Measurements from ENCODE around the gene ATG4B. TPM values are rescaled to one million over a fixed set of nuclear protein-coding genes. Genes with fewer than 3 reads are reported as not detected.

ATG4B gene
- total RNA-seq, 1 donor from 2014 or later = 62.7 TPM

- no peaks in the 10 kb centered on the region for H3K27me3 ChIP-seq (ENCODE audit: low read depth)
- intact Hi-C loops (cut with DNase I) = no loop called here
- DNase-seq (peak; percentile 98), ATAC-seq (peak; percentile 99)
- no peaks in the 10 kb centered on the region for H3K9me3 ChIP-seq
- H3K4me1 ChIP-seq = peaks cover 24% of the 10 kb centered on the region
- peak within 1 kb of the TSS; percentile 91 for H3K27ac ChIP-seq
- H3K4me3 ChIP-seq = peak within 1 kb of the TSS; percentile 97
- TF ChIP-seq CTCF (IDR thresholded peaks at IDR 0.05) = no peak
- peaks cover 29% of the 10 kb centered on the region for H3K36me3 ChIP-seq
Measured at GRCh38 chr2:241686650-241687425, 49.3 kb downstream of the ATG4B start, which contains the start of gene DTYMK. Gene DTYMK, minus strand, starts transcription at chr2:241686815. Its CDS starts 32 bp downstream, at chr2:241686783.

DNA sequence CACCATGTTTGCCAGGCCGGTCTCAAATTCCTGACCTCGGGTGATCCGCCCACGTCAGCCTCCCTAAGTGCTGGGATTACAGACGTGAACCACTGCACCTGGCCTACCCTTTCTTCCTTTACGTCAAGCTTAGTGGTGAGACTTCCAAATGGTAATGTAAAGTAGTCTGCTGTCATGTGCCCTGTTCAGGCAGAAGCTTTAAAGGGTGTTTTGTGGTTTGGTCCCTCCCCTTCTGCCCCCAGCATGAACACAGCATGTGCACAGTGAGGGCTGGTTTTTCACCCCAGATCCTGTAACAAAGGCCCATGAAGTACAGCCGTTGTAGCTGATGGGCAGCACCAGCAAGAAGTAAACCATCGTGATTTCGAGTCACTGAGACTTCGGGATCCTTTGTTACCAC lies 51.8 kb downstream of the ATG4B start:
- H3K9me3 ChIP-seq = no peaks in the 10 kb centered on the region
- intact Hi-C loops (cut with DNase I) = no loop called here
- H3K4me3 ChIP-seq = no peak overlapping the region
- peaks cover 37% of the 10 kb centered on the region for H3K36me3 ChIP-seq
- ATAC-seq (no peak), DNase-seq (no peak)
- H3K4me1 ChIP-seq = peaks cover 24% of the 10 kb centered on the region
- no peak overlapping the region for H3K27ac ChIP-seq
- TF ChIP-seq CTCF (IDR thresholded peaks at IDR 0.05) = no peak
- H3K27me3 ChIP-seq (ENCODE audit: low read depth) = no peaks in the 10 kb centered on the region

DNA sequence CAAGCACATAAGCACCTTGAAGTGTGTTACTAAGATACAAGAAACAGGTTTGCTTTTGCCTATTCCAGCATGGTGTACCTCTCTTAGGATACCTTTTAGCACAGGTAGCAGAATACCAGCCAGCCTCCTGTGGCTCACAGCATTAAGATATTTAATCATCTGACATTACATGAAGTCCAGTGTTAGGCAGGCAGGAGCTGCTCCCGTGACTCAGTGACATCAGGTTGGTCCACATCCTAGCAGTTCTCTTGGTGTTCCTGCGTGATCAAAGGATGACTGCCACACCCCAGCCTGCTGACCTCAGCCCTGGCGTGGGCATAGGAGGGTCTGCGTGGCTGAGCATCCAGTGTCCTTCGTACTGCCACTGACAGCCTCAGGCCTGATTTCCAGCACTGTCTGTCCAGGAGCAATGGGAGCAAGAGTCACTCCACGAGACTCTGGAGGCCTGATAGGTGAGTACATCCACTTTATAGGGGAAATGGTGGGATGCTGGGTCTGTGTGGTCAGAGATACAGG lies 52.8 kb downstream of the ATG4B start:
- H3K36me3 ChIP-seq = peaks cover 43% of the 10 kb centered on the region
- H3K27ac ChIP-seq = no peak overlapping the region
- no peaks in the 10 kb centered on the region for H3K9me3 ChIP-seq
- H3K4me1 ChIP-seq = peaks cover 24% of the 10 kb centered on the region
- no peak for TF ChIP-seq CTCF (IDR thresholded peaks at IDR 0.05)
- no peak overlapping the region for H3K4me3 ChIP-seq
- ATAC-seq (no peak), DNase-seq (no peak)
- intact Hi-C loops (cut with DNase I) = no loop called here
- no peaks in the 10 kb centered on the region for H3K27me3 ChIP-seq (ENCODE audit: low read depth)

GRCh38 chr2:241692448-241692847 lies 55.0 kb downstream of the ATG4B start:
- intact Hi-C loops (cut with DNase I) = no loop called here
- no peak overlapping the region for H3K4me3 ChIP-seq
- peaks cover 15% of the 10 kb centered on the region for H3K4me1 ChIP-seq
- DNase-seq = no peak
- no peak for TF ChIP-seq CTCF (IDR thresholded peaks at IDR 0.05)
- H3K36me3 ChIP-seq = peaks cover 49% of the 10 kb centered on the region
- no peaks in the 10 kb centered on the region for H3K27me3 ChIP-seq (ENCODE audit: low read depth)
- ATAC-seq = no peak
- no peak overlapping the region for H3K27ac ChIP-seq
- no peaks in the 10 kb centered on the region for H3K9me3 ChIP-seq

DNA sequence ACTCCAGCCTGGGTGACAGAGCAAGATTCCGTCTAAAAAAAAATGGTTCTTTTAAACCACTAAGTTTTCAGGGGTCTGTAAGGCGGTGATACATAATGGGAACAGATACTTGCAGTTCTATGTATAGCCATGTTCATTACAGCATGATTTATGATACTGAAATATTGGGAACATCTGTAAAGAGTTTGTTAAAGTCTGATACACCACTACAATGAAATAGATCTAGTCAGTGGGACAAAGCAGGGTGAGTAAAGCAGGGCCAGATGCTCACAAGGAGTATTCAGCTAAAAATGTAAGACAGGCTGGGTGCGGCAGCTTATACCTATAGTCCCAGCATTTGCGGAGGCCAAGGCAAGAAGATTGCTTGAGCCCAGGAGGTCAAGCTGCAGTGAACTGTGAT lies 58.2 kb downstream of the ATG4B start:
- no peaks in the 10 kb centered on the region for H3K27me3 ChIP-seq (ENCODE audit: low read depth)
- ATAC-seq = no peak
- H3K36me3 ChIP-seq = peaks cover 39% of the 10 kb centered on the region
- H3K27ac ChIP-seq = no peak overlapping the region
- TF ChIP-seq CTCF (IDR thresholded peaks at IDR 0.05) = no peak
- H3K4me1 ChIP-seq = peaks cover 2% of the 10 kb centered on the region
- H3K9me3 ChIP-seq = no peaks in the 10 kb centered on the region
- intact Hi-C loops (cut with DNase I) = no loop called here
- DNase-seq = no peak
- H3K4me3 ChIP-seq = no peak overlapping the region

Measured in lower lobe of right lung (tissue), 2 donors.